ENCODE data around the gene CA5B. TPM values are rescaled to one million over a fixed set of nuclear protein-coding genes. Genes with fewer than 3 reads are reported as not detected.
A peak's percentile ranks its signal among the peaks of the same experiment; 100 is the strongest.
"Not testable (repeated sequence)": the region's sequence is repeated elsewhere in the genome, so short reads cannot be mapped to it uniquely, and the experiment has no call there.

Gene CA5B
- total RNA-seq, 1 experiment from 2014 or later: 5.0 TPM

GRCh38 chrX:15815779-15816437, 77.8 kb downstream of the CA5B start:
- Histone ChIP-seq H3K27ac (no peak overlapping the region), H3K36me3 (peaks cover 38% of the 10 kb centered on the region), H3K27me3 (no peaks in the 10 kb centered on the region), H3K4me1 (peaks cover 27% of the 10 kb centered on the region), H3K4me3 (no peak overlapping the region), H3K9me3 (replicated peaks) (no peaks in the 10 kb centered on the region)
- peak; percentile 15 to 47 for DNase-seq

- Histone ChIP-seq H3K4me1 (peaks cover 33% of the 10 kb centered on the region), H3K27me3 (no peaks in the 10 kb centered on the region), H3K36me3 (peaks cover 41% of the 10 kb centered on the region), H3K9me3 (replicated peaks) (no peaks in the 10 kb centered on the region), H3K4me3 (no peak overlapping the region), H3K27ac (peak overlapping the region; percentile 66)
- no peak for DNase-seq
Measured at GRCh38 chrX:15816438-15816809, 78.4 kb downstream of the CA5B start.

- H3K36me3 ChIP-seq: peaks cover 41% of the 10 kb centered on the region
- no peaks in the 10 kb centered on the region for H3K9me3 ChIP-seq (replicated peaks)
- no peaks in the 10 kb centered on the region for H3K27me3 ChIP-seq
- H3K27ac ChIP-seq: peak overlapping the region; percentile 66
- H3K4me3 ChIP-seq: no peak overlapping the region
- DNase-seq: peak; percentile 51 to 67
- peaks cover 35% of the 10 kb centered on the region for H3K4me1 ChIP-seq
Measured at GRCh38 chrX:15816886-15817285, 78.8 kb downstream of the CA5B start.

- no peaks in the 10 kb centered on the region for H3K27me3 ChIP-seq
- H3K4me3 ChIP-seq: peak overlapping the region; percentile 39
- H3K36me3 ChIP-seq: peaks cover 59% of the 10 kb centered on the region
- peak overlapping the region; percentile 99 for H3K27ac ChIP-seq
- H3K9me3 ChIP-seq (replicated peaks): no peaks in the 10 kb centered on the region
- peak; percentile 71 to 86 for DNase-seq
- H3K4me1 ChIP-seq: peaks cover 35% of the 10 kb centered on the region
Measured at GRCh38 chrX:15820106-15821073, 82.3 kb downstream of the CA5B start.

- Histone ChIP-seq H3K27me3 (no peaks in the 10 kb centered on the region), H3K36me3 (peaks cover 64% of the 10 kb centered on the region), H3K27ac (no peak overlapping the region), H3K4me3 (no peak overlapping the region), H3K9me3 (replicated peaks) (no peaks in the 10 kb centered on the region), H3K4me1 (peaks cover 21% of the 10 kb centered on the region)
- DNase-seq: no peak
Measured at GRCh38 chrX:15822922-15823321, 84.9 kb downstream of the CA5B start.

- no peaks in the 10 kb centered on the region for H3K27me3 ChIP-seq
Measured at GRCh38 chrX:15825936-15826335, 87.9 kb downstream of the CA5B start.

GRCh38 chrX:15829217-15829616, 91.1 kb downstream of the CA5B start:
- no peaks in the 10 kb centered on the region for H3K9me3 ChIP-seq (replicated peaks)
- no peak overlapping the region for H3K4me3 ChIP-seq
- DNase-seq: no peak
- H3K27ac ChIP-seq: no peak overlapping the region
- H3K4me1 ChIP-seq: peaks cover 13% of the 10 kb centered on the region
- no peaks in the 10 kb centered on the region for H3K27me3 ChIP-seq
- peaks cover 39% of the 10 kb centered on the region for H3K36me3 ChIP-seq

More at GRCh38 chrX:15825936-15826335, 87.9 kb downstream of the CA5B start:
- no peak for DNase-seq
- H3K27ac ChIP-seq: no peak overlapping the region
- peaks cover 8% of the 10 kb centered on the region for H3K4me1 ChIP-seq
- peaks cover 55% of the 10 kb centered on the region for H3K36me3 ChIP-seq
- no peaks in the 10 kb centered on the region for H3K9me3 ChIP-seq (replicated peaks)
- no peak overlapping the region for H3K4me3 ChIP-seq

- not testable (repeated sequence) for H3K9me3 ChIP-seq (replicated peaks); H3K27me3 ChIP-seq; DNase-seq; H3K4me3 ChIP-seq; H3K27ac ChIP-seq
- Histone ChIP-seq H3K36me3 (peaks cover 18% of the 10 kb centered on the region), H3K4me1 (peaks cover 30% of the 10 kb centered on the region)
Measured at GRCh38 chrX:15831347-15831746, 93.3 kb downstream of the CA5B start.

- DNase-seq: no peak
- no peaks in the 10 kb centered on the region for H3K9me3 ChIP-seq (replicated peaks)
- peaks cover 14% of the 10 kb centered on the region for H3K36me3 ChIP-seq
- H3K27ac ChIP-seq: peak overlapping the region; percentile 95
- H3K27me3 ChIP-seq: no peaks in the 10 kb centered on the region
- H3K4me1 ChIP-seq: peaks cover 32% of the 10 kb centered on the region
- no peak overlapping the region for H3K4me3 ChIP-seq
Measured at GRCh38 chrX:15834053-15834452, 96.0 kb downstream of the CA5B start.

- H3K9me3 ChIP-seq (replicated peaks): no peaks in the 10 kb centered on the region
- H3K4me1 ChIP-seq: peaks cover 32% of the 10 kb centered on the region
- peak overlapping the region; percentile 95 for H3K27ac ChIP-seq
- H3K4me3 ChIP-seq: no peak overlapping the region
- peaks cover 18% of the 10 kb centered on the region for H3K36me3 ChIP-seq
- H3K27me3 ChIP-seq: no peaks in the 10 kb centered on the region
- DNase-seq: peak; percentile 52 to 94
Measured at GRCh38 chrX:15834827-15835595, 96.9 kb downstream of the CA5B start.

Other genes starting within 250 kb of the CA5B start
- gene PIR, start 244.9 kb upstream of the CA5B start, total RNA-seq (2014; rRNA removed; shearing (Covaris generic)): 4.6 and 4.9 TPM in 2 replicates
- 0.05 and 0.08 TPM in 2 replicates for gene BMX, start 237.5 kb upstream of the CA5B start, total RNA-seq (2014; rRNA removed; shearing (Covaris generic))
- gene ACE2, start 137.3 kb upstream of the CA5B start, total RNA-seq (2014; rRNA removed; shearing (Covaris generic)): 0.20 and 0.28 TPM in 2 replicates
- gene CLTRN, start 73.5 kb upstream of the CA5B start, total RNA-seq (2014; rRNA removed; shearing (Covaris generic)): 0.42 and 0.51 TPM in 2 replicates
- gene ZRSR2, start 52.2 kb downstream of the CA5B start, total RNA-seq (2014; rRNA removed; shearing (Covaris generic)): 7.3 and 10.6 TPM in 2 replicates
- gene AP1S2, start 116.5 kb downstream of the CA5B start, total RNA-seq (2014; rRNA removed; shearing (Covaris generic)): 205 and 230 TPM in 2 replicates